ENCODE measurements around the gene SIAH1. TPM values are rescaled to one million over a fixed set of nuclear protein-coding genes. Genes with fewer than 3 reads are reported as not detected.
"Not testable (repeated sequence)": the region's sequence is repeated elsewhere in the genome, so short reads cannot be mapped to it uniquely, and the experiment has no call there.

The SIAH1 gene
- total RNA-seq, 1 donor from 2014 or later: 223 TPM

GRCh38 chr16:48342591-48342990, 42.6 kb downstream of the SIAH1 start:
- DNase-seq (ENCODE audit: low spot score in 2 of 2) (no peak), FAIRE-seq (no peak)

GRCh38 chr16:48340054-48340453, 45.2 kb downstream of the SIAH1 start:
- DNase-seq (ENCODE audit: low spot score in 2 of 2): no peak
- FAIRE-seq: no peak

GRCh38 chr16:48335961-48336360, 49.3 kb downstream of the SIAH1 start:
- no peak for DNase-seq (ENCODE audit: low spot score in 2 of 2)
- FAIRE-seq: no peak

- no peak for FAIRE-seq
- no peak for DNase-seq (ENCODE audit: low spot score in 2 of 2)
Measured at GRCh38 chr16:48334325-48334724, 50.9 kb downstream of the SIAH1 start.

GRCh38 chr16:48332978-48333377, 52.2 kb downstream of the SIAH1 start:
- no peak for FAIRE-seq
- no peak for DNase-seq (ENCODE audit: low spot score in 2 of 2)

- FAIRE-seq (no peak), DNase-seq (ENCODE audit: low spot score in 2 of 2) (no peak)
Measured at GRCh38 chr16:48330841-48331192, 54.4 kb downstream of the SIAH1 start.

GRCh38 chr16:48330189-48330840, 54.9 kb downstream of the SIAH1 start:
- no peak for DNase-seq (ENCODE audit: low spot score in 2 of 2)
- no peak for FAIRE-seq

GRCh38 chr16:48329138-48329537, 56.1 kb downstream of the SIAH1 start:
- no peak for FAIRE-seq
- DNase-seq (ENCODE audit: low spot score in 2 of 2): no peak

- FAIRE-seq: no peak
Measured at GRCh38 chr16:48326915-48327314, 58.3 kb downstream of the SIAH1 start.

GRCh38 chr16:48323783-48324775, 61.1 kb downstream of the SIAH1 start:
- FAIRE-seq (no peak), DNase-seq (ENCODE audit: low spot score in 2 of 2) (no peak)

More at GRCh38 chr16:48326915-48327314, 58.3 kb downstream of the SIAH1 start:
- DNase-seq (ENCODE audit: low spot score in 2 of 2): no peak

- FAIRE-seq (no peak), DNase-seq (ENCODE audit: low spot score in 2 of 2) (no peak)
Measured at GRCh38 chr16:48321317-48322036, 63.7 kb downstream of the SIAH1 start.

GRCh38 chr16:48318630-48319029, 66.6 kb downstream of the SIAH1 start:
- DNase-seq (ENCODE audit: low spot score in 2 of 2) (no peak), FAIRE-seq (no peak)

- DNase-seq (ENCODE audit: low spot score in 2 of 2) (no peak), FAIRE-seq (no peak)
Measured at GRCh38 chr16:48317614-48318315, 67.4 kb downstream of the SIAH1 start.

GRCh38 chr16:48317026-48317425, 68.2 kb downstream of the SIAH1 start:
- DNase-seq (ENCODE audit: low spot score in 2 of 2): no peak
- no peak for FAIRE-seq

GRCh38 chr16:48313905-48314304, 71.3 kb downstream of the SIAH1 start:
- DNase-seq (ENCODE audit: low spot score in 2 of 2); FAIRE-seq: not testable (repeated sequence)

GRCh38 chr16:48310908-48311641, 74.1 kb downstream of the SIAH1 start:
- FAIRE-seq (no peak), DNase-seq (ENCODE audit: low spot score in 2 of 2) (no peak)

All from frontal cortex (tissue), 4 donors.